Mesendoderm (in vitro differentiated cells): ENCODE measurements around the gene DLL1.

Source experiments
- DNase-seq: peaks from one replicate; pipeline ENCODE4 v3.0.0; 2013
- H2AK5ac ChIP-seq: 2 replicates; pipeline ENCODE4 v1.6.1; 2013; ENCODE audit warnings: low read length, inconsistent platforms
- H2BK120ac ChIP-seq: 2 replicates; pipeline ENCODE4 v1.6.1; 2013; ENCODE audit warnings: low read depth, mild to moderate bottlenecking, low read length, moderate library complexity, mixed read lengths
- H2BK15ac ChIP-seq: replicated peaks from 2 replicates; pipeline ENCODE4 v1.6.1; 2013; ENCODE audit warnings: low read depth, mild to moderate bottlenecking, moderate library complexity
- H2BK5ac ChIP-seq: 2 replicates; pipeline ENCODE4 v1.6.1; 2013; ENCODE audit warnings: low read length, inconsistent platforms
- H3K18ac ChIP-seq: 2 replicates; pipeline ENCODE4 v1.6.1; 2013; ENCODE audit warnings: mild to moderate bottlenecking, low read length, mixed read lengths
- H3K23ac ChIP-seq: one replicate; pipeline ENCODE4 v1.6.1; 2013; ENCODE audit warnings: low read length
- H3K27ac ChIP-seq: 2 replicates; pipeline ENCODE4 v1.5.1; 2013; ENCODE audit warnings: low read depth, mild to moderate bottlenecking, inconsistent platforms, low read length, moderate library complexity
- H3K27me3 ChIP-seq: 2 replicates; pipeline ENCODE4 v1.6.1; 2013; ENCODE audit warnings: low read length, control low read depth, mild to moderate bottlenecking, inconsistent platforms; ENCODE audit not compliant: insufficient read depth, poor library complexity
- H3K36me3 ChIP-seq: 2 replicates; pipeline ENCODE4 v1.6.1; 2013; ENCODE audit warnings: low read length, inconsistent platforms; ENCODE audit not compliant: control insufficient read depth, insufficient read depth
- H3K4ac ChIP-seq: one replicate; pipeline ENCODE4 v1.6.1; 2013; ENCODE audit warnings: low read depth, mild to moderate bottlenecking, low read length, moderate library complexity
- H3K4me1 ChIP-seq: 2 replicates; pipeline ENCODE4 v1.6.1; 2013; ENCODE audit warnings: low read depth, low read length, inconsistent platforms; ENCODE audit not compliant: control insufficient read depth
- H3K4me2 ChIP-seq: 2 replicates; pipeline ENCODE4 v1.6.1; 2013; ENCODE audit warnings: low read length
- H3K4me3 ChIP-seq: 2 replicates; pipeline ENCODE4 v1.5.1; 2013; ENCODE audit warnings: mild to moderate bottlenecking, low read length
- H3K56ac ChIP-seq: one replicate; pipeline ENCODE4 v1.6.1; 2013; ENCODE audit warnings: low read length
- H3K79me1 ChIP-seq: 2 replicates; pipeline ENCODE4 v1.6.1; 2013; ENCODE audit warnings: low read length, inconsistent platforms
- H3K79me2 ChIP-seq: 2 replicates; pipeline ENCODE4 v1.6.1; 2013; ENCODE audit warnings: mild to moderate bottlenecking, low read length; ENCODE audit not compliant: control insufficient read depth, insufficient read depth
- H3K9ac ChIP-seq: 2 replicates; pipeline ENCODE4 v1.6.1; 2013; ENCODE audit warnings: low read length, inconsistent platforms
- H4K5ac ChIP-seq: one replicate; pipeline ENCODE4 v1.6.1; 2013; ENCODE audit warnings: low read length
- H4K8ac ChIP-seq: one replicate; pipeline ENCODE4 v1.6.1; 2013; ENCODE audit warnings: low read depth, mild to moderate bottlenecking, control low read depth, low read length, moderate library complexity
- WGBS: extraction: QIAGEN DNeasy Blood & Tissue Kit; methylation state at CpG from one replicate; pipeline ENCODE4 v1.1.7; 2013; ENCODE audit warnings: low lambda C conversion rate, missing lambda C conversion rate; ENCODE audit not compliant: insufficient coverage; ENCODE audit errors: extremely low coverage; 5-methylcytosine and 5-hydroxymethylcytosine counted together

Gene DLL1

DNA sequence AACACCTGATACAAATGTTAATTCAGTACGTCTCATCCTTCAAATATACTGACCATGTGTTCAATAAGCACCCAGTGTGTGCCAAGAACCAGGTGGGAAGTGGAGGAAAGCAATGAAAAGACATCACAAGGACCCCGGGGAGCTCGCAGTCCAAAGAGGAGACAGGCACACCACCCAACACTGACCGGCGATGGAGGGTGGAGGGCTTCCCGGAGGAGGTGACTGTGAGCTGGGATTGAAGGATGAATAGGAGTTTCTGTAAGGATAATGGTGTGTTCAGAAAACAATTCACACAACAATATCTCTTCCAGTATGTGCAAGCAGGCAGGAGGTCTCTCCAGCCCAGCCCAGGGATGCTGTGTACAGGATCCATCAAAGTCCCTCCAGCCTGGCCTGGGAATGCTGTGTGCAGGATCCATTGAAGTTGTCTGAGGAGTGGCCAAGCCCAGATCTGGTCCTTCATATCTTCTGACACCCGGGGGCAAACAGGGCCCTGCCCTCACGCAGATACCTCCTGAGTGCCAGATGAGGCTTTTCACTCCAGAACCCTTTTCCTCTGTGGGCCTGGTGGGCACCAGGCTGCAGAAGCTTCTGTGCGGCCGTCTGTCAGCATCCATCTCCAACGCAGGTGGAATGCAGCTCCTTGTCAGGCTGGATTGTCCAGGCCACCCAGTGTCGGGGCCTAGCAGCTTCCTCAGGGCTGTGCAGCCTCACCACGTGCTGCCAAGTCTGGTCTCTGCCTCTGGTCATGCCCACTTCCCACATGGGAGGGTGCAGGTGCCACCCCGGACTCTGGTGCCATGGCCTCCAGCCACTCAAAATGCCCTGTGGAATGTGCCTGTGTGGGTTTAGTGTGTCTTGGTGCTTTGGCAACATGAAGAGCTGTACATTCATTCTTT is 36.3 kb downstream of the DLL1 start:
- no peak overlapping the region for H3K4me2 ChIP-seq
- DNase-seq = no peak
- H2BK15ac ChIP-seq = no peak overlapping the region
- no peak overlapping the region for H3K18ac ChIP-seq
- no peaks in the 10 kb centered on the region for H3K79me2 ChIP-seq
- H3K27me3 ChIP-seq = no peaks in the 10 kb centered on the region
- no CpG with 5 or more reads among the region's 14 CpGs for WGBS
- no peaks in the 10 kb centered on the region for H3K79me1 ChIP-seq
- no peak overlapping the region for H2BK120ac ChIP-seq
- H3K9ac ChIP-seq = no peak overlapping the region
- no peak overlapping the region for H3K4ac ChIP-seq
- no peak overlapping the region for H3K56ac ChIP-seq
- no peaks in the 10 kb centered on the region for H3K4me1 ChIP-seq
- H3K36me3 ChIP-seq = no peaks in the 10 kb centered on the region
- H4K8ac ChIP-seq = no peak overlapping the region
- no peak overlapping the region for H4K5ac ChIP-seq
- no peak overlapping the region for H3K23ac ChIP-seq
- no peak overlapping the region for H2BK5ac ChIP-seq
- no peak overlapping the region for H3K4me3 ChIP-seq
- no peak overlapping the region for H3K27ac ChIP-seq
- H2AK5ac ChIP-seq = no peak overlapping the region

- H2BK5ac ChIP-seq = no peak overlapping the region
Measured at GRCh38 chr6:170253910-170254269, 37.0 kb downstream of the DLL1 start.

DNA sequence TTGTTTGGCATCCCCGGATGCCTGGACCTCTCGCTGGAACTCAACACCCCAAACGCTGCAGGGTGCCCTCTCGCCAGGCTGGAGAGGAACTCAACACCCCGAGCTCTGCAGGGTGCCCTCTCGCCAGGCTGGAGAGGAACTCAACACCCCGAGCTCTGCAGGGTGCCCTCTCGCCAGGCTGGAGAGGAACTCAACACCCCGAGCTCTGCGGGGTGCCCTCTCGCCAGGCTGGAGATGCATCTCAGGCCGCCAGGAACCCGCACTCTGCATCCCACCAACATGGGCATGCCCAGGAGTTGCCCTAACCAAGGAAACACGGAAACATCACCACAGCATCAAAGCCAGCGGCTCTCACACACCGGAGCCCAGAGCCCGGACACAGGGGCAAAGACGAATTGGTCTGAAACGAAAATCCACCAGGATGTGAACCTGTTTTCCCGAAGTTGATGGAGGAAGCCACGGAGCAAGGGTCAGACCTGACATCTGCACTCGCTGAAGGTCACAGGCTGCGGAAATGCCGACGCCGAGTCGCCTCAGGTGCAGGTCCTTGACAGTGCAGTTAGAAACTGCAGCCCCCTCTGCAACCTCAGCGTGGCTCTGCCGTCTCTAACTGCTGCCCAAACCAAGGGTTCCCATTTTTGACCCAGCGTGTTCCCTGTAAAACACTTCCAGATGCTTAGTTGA is 37.5 kb downstream of the DLL1 start:
- no peaks in the 10 kb centered on the region for H3K27me3 ChIP-seq
- H3K4me3 ChIP-seq = no peak overlapping the region
- H3K56ac ChIP-seq = no peak overlapping the region
- no peaks in the 10 kb centered on the region for H3K79me1 ChIP-seq
- no peaks in the 10 kb centered on the region for H3K79me2 ChIP-seq
- no peak overlapping the region for H2BK5ac ChIP-seq
- DNase-seq = no peak
- no peak overlapping the region for H3K4ac ChIP-seq
- H3K27ac ChIP-seq = no peak overlapping the region
- WGBS = no CpG with 5 or more reads among the region's 30 CpGs
- no peak overlapping the region for H2AK5ac ChIP-seq
- no peak overlapping the region for H3K18ac ChIP-seq
- no peaks in the 10 kb centered on the region for H3K36me3 ChIP-seq
- H3K23ac ChIP-seq = no peak overlapping the region
- no peak overlapping the region for H4K8ac ChIP-seq
- H2BK15ac ChIP-seq = no peak overlapping the region
- H2BK120ac ChIP-seq = no peak overlapping the region
- H3K9ac ChIP-seq = no peak overlapping the region
- no peak overlapping the region for H4K5ac ChIP-seq
- H3K4me2 ChIP-seq = no peak overlapping the region
- no peaks in the 10 kb centered on the region for H3K4me1 ChIP-seq

More at GRCh38 chr6:170253910-170254269, 37.0 kb downstream of the DLL1 start:
- no peak overlapping the region for H2BK15ac ChIP-seq
- no peak overlapping the region for H3K9ac ChIP-seq
- no peaks in the 10 kb centered on the region for H3K27me3 ChIP-seq
- no peak overlapping the region for H3K27ac ChIP-seq
- H4K5ac ChIP-seq = no peak overlapping the region
- H3K23ac ChIP-seq = no peak overlapping the region
- no peak overlapping the region for H3K18ac ChIP-seq
- WGBS = no CpG with 5 or more reads among the region's 9 CpGs
- H3K36me3 ChIP-seq = no peaks in the 10 kb centered on the region
- no peak overlapping the region for H3K4me3 ChIP-seq
- no peak overlapping the region for H4K8ac ChIP-seq
- H3K56ac ChIP-seq = no peak overlapping the region
- H3K79me1 ChIP-seq = no peaks in the 10 kb centered on the region
- H3K79me2 ChIP-seq = no peaks in the 10 kb centered on the region
- H3K4me2 ChIP-seq = no peak overlapping the region
- H3K4me1 ChIP-seq = no peaks in the 10 kb centered on the region
- no peak overlapping the region for H2BK120ac ChIP-seq
- H3K4ac ChIP-seq = no peak overlapping the region
- no peak overlapping the region for H2AK5ac ChIP-seq
- no peak for DNase-seq

DNA sequence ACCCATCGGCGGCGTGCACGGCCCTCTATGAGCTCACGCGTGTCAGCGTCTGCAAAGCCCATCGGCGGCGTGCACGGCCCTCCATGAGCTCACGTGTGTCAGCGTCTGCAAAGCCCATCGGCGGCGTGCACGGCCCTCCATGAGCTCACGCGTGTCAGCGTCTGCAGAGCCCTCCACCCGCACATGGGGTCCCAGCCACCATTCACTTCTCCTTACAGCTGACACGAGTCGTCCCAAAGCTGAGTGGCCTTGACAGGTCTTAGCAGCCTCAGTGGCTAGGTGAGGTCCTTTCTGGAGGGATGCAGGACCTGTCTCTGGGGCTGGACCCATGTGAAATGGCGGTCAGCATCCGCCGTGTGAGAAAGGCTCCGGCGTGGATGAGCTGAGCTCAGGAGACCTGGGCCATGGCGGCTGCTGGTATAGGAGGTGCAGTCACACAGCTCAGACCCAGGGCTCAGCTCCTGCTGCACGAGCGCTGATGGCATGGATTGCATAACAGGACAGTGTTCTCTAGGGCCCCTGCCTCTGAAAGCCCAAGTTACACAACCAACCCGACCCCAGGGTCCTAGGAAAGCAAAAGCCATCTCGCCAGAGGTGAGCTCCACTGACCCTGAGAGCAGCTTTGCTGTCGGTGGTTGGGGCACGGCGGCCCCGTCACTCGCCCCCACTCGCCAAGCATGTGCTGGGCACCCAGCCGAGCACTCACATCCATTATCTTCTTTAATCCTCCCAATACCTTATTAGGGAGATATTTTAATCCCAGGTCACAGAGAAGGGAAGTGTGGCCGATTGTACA is 38.9 kb downstream of the DLL1 start:
- no peak overlapping the region for H2AK5ac ChIP-seq
- no peaks in the 10 kb centered on the region for H3K4me1 ChIP-seq
- no peak overlapping the region for H4K5ac ChIP-seq
- no peaks in the 10 kb centered on the region for H3K27me3 ChIP-seq
- no peak for DNase-seq
- H3K9ac ChIP-seq = no peak overlapping the region
- H4K8ac ChIP-seq = no peak overlapping the region
- no peak overlapping the region for H3K4me2 ChIP-seq
- no peak overlapping the region for H3K56ac ChIP-seq
- no peaks in the 10 kb centered on the region for H3K36me3 ChIP-seq
- no peaks in the 10 kb centered on the region for H3K79me2 ChIP-seq
- no peaks in the 10 kb centered on the region for H3K79me1 ChIP-seq
- H3K27ac ChIP-seq = no peak overlapping the region
- H3K18ac ChIP-seq = no peak overlapping the region
- H2BK15ac ChIP-seq = no peak overlapping the region
- H3K4me3 ChIP-seq = no peak overlapping the region
- H2BK5ac ChIP-seq = no peak overlapping the region
- no peak overlapping the region for H3K23ac ChIP-seq
- H2BK120ac ChIP-seq = no peak overlapping the region
- no peak overlapping the region for H3K4ac ChIP-seq
- no CpG with 5 or more reads among the region's 41 CpGs for WGBS

GRCh38 chr6:170250981-170251775 is 39.7 kb downstream of the DLL1 start:
- Histone ChIP-seq H3K4me1 (no peaks in the 10 kb centered on the region), H2BK120ac (no peak overlapping the region), H3K79me1 (no peaks in the 10 kb centered on the region), H2AK5ac (no peak overlapping the region), H3K9ac (no peak overlapping the region), H3K36me3 (no peaks in the 10 kb centered on the region), H3K27ac (no peak overlapping the region), H3K4me3 (no peak overlapping the region), H3K23ac (no peak overlapping the region), H3K4ac (no peak overlapping the region), H4K8ac (no peak overlapping the region), H3K79me2 (no peaks in the 10 kb centered on the region), H3K27me3 (no peaks in the 10 kb centered on the region), H3K18ac (no peak overlapping the region), H3K56ac (no peak overlapping the region), H3K4me2 (no peak overlapping the region), H2BK15ac (no peak overlapping the region), H4K5ac (no peak overlapping the region), H2BK5ac (no peak overlapping the region)
- WGBS = no CpG with 5 or more reads among the region's 21 CpGs
- no peak for DNase-seq
